HG02678 (cell line): ENCODE data around the gene LRP1.

Source experiments
- ATAC-seq: cut with Tn5 transposase; IDR thresholded peaks from one replicate; pipeline ENCODE4 v1.9.1; 2021; ENCODE audit warnings: mild to moderate bottlenecking, moderate library complexity; ENCODE audit not compliant: unreplicated experiment

Gene LRP1

GRCh38 chr12:57133013-57133569, 4.8 kb downstream of the LRP1 start:
- no peak for ATAC-seq

- no peak for ATAC-seq
Measured at GRCh38 chr12:57133916-57134315, 5.6 kb downstream of the LRP1 start.

GRCh38 chr12:57134949-57135348, 6.7 kb downstream of the LRP1 start:
- no peak for ATAC-seq

GRCh38 chr12:57135527-57136326, 7.4 kb downstream of the LRP1 start:
- no peak for ATAC-seq

GRCh38 chr12:57138526-57139272, 10.4 kb downstream of the LRP1 start:
- ATAC-seq: no peak

GRCh38 chr12:57139796-57140649, 11.7 kb downstream of the LRP1 start:
- ATAC-seq: no peak

GRCh38 chr12:57141249-57141648, 13.0 kb downstream of the LRP1 start:
- no peak for ATAC-seq

GRCh38 chr12:57142121-57142520, 13.8 kb downstream of the LRP1 start:
- no peak for ATAC-seq

- no peak for ATAC-seq
Measured at GRCh38 chr12:57142727-57143126, 14.4 kb downstream of the LRP1 start.

- ATAC-seq: no peak
Measured at GRCh38 chr12:57143454-57143853, 15.2 kb downstream of the LRP1 start.

- no peak for ATAC-seq
Measured at GRCh38 chr12:57145460-57146059, 17.3 kb downstream of the LRP1 start.

- ATAC-seq: no peak
Measured at GRCh38 chr12:57146092-57146491, 17.8 kb downstream of the LRP1 start.

- no peak for ATAC-seq
Measured at GRCh38 chr12:57146961-57147944, 19.0 kb downstream of the LRP1 start, which contains the start of gene LRP1-AS. Gene LRP1-AS (minus strand): TSS chr12:57147619.

GRCh38 chr12:57148469-57149244, 20.4 kb downstream of the LRP1 start:
- no peak for ATAC-seq

GRCh38 chr12:57149245-57149900, 21.1 kb downstream of the LRP1 start:
- ATAC-seq: no peak

GRCh38 chr12:57150400-57151000, 22.2 kb downstream of the LRP1 start:
- ATAC-seq: no peak

GRCh38 chr12:57151741-57152630, 23.7 kb downstream of the LRP1 start:
- no peak for ATAC-seq
